ENCODE results near the gene LIFR. TPM values are rescaled to one million over a fixed set of nuclear protein-coding genes. Genes with fewer than 3 reads are reported as not detected.
A peak's percentile ranks its signal among the peaks of the same experiment; 100 is the strongest.

LIFR gene
- total RNA-seq, 1 donor from 2014 or later = 21.3 TPM

DNA sequence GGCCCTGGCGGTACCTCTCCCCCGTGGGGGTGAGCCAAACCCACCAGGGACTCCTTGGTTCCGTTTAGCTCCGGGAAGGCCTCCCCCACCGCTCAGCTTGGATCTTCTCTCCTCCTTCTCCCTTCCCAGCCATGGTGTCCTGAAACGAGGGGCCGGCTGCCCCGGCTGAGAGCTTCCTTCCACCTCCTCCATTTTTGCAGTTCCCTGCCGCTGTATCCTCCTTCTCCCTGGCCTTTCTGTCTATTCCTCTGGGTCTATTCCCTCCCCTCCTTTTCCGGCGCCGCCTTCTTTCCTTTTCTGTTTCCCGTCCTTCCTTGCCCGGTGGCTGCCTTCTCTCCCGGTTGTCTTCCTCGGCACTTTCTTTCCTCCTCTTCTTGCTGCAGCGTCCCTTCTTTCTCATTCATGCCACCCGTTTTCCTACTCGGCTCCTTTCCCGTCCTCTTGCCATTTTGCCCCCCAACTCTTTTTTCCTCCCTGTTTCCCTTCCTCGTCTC lies 110.4 kb downstream of the LIFR start:
- no peak overlapping the region for H3K27ac Mint-ChIP-seq (ENCODE audit: unreplicated experiment)
- no peaks in the 10 kb centered on the region for H3K9me3 Mint-ChIP-seq
- no peak for TF ChIP-seq CTCF (conservative IDR thresholded peaks at IDR 0.05)
- peaks cover 18% of the 10 kb centered on the region for H3K4me1 Mint-ChIP-seq
- no peaks in the 10 kb centered on the region for H3K36me3 Mint-ChIP-seq (ENCODE audit: low read depth)
- H3K27me3 Mint-ChIP-seq (ENCODE audit: low read depth) = no peaks in the 10 kb centered on the region
- no peak overlapping the region for H3K4me3 Mint-ChIP-seq
- DNase-seq (ENCODE audit: low read depth, low spot score) = no peak

DNA sequence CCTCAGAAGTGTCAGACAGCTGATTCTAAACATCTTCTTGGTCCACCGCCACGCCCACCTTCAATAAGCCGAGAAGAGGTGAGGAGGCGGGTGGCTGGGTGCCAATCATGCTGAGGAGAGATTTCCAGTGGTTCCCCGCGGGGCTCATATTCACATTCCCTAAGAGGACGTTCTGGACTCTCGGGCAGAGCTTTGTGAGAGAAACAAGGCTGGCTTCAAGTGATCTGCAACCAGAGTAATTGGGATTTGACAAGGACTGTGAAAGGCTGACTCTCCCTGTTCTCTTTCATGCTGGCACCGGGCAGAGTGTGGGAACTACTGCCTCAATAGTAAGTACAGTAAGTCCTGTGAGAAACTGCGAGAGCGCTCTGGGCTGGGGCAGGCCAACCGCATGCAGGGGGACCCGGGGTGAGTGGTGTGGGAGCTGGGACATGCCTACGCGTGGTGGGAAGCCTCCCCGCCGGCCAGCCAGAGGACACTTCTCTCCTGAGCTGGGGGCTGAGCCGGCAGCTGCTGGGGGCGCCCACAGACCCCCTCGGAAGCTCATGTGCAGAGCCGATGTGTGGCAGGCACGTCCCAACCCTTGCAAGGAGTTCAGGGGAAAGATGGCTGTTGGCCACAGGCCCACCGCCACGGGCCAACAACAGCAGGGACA lies 110.9 kb downstream of the LIFR start:
- peaks cover 18% of the 10 kb centered on the region for H3K4me1 Mint-ChIP-seq
- no peaks in the 10 kb centered on the region for H3K36me3 Mint-ChIP-seq (ENCODE audit: low read depth)
- DNase-seq (ENCODE audit: low read depth, low spot score) = no peak
- no peaks in the 10 kb centered on the region for H3K27me3 Mint-ChIP-seq (ENCODE audit: low read depth)
- H3K27ac Mint-ChIP-seq (ENCODE audit: unreplicated experiment) = no peak overlapping the region
- no peaks in the 10 kb centered on the region for H3K9me3 Mint-ChIP-seq
- TF ChIP-seq CTCF (conservative IDR thresholded peaks at IDR 0.05) = no peak
- H3K4me3 Mint-ChIP-seq = no peak overlapping the region

DNA sequence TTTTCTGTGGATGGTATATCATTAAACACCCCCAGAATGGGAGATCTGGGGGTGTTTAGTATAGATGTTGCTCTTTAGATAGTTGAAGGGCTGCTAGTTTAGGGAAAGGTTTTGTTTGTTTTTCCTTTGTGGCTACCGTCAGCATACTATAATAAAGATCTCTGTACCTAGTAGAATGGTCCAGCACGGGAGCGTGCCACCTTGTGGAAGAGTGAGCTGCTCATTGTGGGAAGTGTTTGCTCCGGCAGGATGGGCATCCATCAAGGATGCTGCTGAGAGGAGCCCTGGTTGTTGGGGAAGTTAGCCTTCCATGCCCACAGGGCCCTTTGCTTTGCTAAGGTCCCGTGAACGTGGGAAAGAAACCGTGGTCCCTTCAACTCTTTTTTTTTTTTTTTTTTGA lies 113.1 kb downstream of the LIFR start:
- no peaks in the 10 kb centered on the region for H3K27me3 Mint-ChIP-seq (ENCODE audit: low read depth)

GRCh38 chr5:38442247-38442573 lies 114.2 kb downstream of the LIFR start:
- TF ChIP-seq CTCF (conservative IDR thresholded peaks at IDR 0.05) = no peak
- H3K9me3 Mint-ChIP-seq = no peaks in the 10 kb centered on the region
- peaks cover 4% of the 10 kb centered on the region for H3K4me1 Mint-ChIP-seq
- H3K36me3 Mint-ChIP-seq (ENCODE audit: low read depth) = no peaks in the 10 kb centered on the region
- no peaks in the 10 kb centered on the region for H3K27me3 Mint-ChIP-seq (ENCODE audit: low read depth)
- no peak overlapping the region for H3K27ac Mint-ChIP-seq (ENCODE audit: unreplicated experiment)
- DNase-seq (ENCODE audit: low read depth, low spot score) = no peak
- no peak overlapping the region for H3K4me3 Mint-ChIP-seq

More for the DNA sequence above, 113.1 kb downstream of the LIFR start:
- DNase-seq (ENCODE audit: low read depth, low spot score) = no peak
- H3K4me1 Mint-ChIP-seq = peaks cover 10% of the 10 kb centered on the region
- H3K9me3 Mint-ChIP-seq = no peaks in the 10 kb centered on the region
- H3K36me3 Mint-ChIP-seq (ENCODE audit: low read depth) = no peaks in the 10 kb centered on the region
- no peak for TF ChIP-seq CTCF (conservative IDR thresholded peaks at IDR 0.05)
- no peak overlapping the region for H3K27ac Mint-ChIP-seq (ENCODE audit: unreplicated experiment)
- no peak overlapping the region for H3K4me3 Mint-ChIP-seq

- no peaks in the 10 kb centered on the region for H3K36me3 Mint-ChIP-seq (ENCODE audit: low read depth)
- peaks cover 5% of the 10 kb centered on the region for H3K4me1 Mint-ChIP-seq
- TF ChIP-seq CTCF (conservative IDR thresholded peaks at IDR 0.05) = peak; percentile 98
- no peak overlapping the region for H3K4me3 Mint-ChIP-seq
- no peaks in the 10 kb centered on the region for H3K9me3 Mint-ChIP-seq
- no peaks in the 10 kb centered on the region for H3K27me3 Mint-ChIP-seq (ENCODE audit: low read depth)
- DNase-seq (ENCODE audit: low read depth, low spot score) = peak; percentile 91
- peak overlapping the region; percentile 20 for H3K27ac Mint-ChIP-seq (ENCODE audit: unreplicated experiment)
Measured at GRCh38 chr5:38441453-38442246, 114.8 kb downstream of the LIFR start.

Data from neural crest cell (in vitro differentiated cells).